Adrenal gland (tissue), 5 donors: ENCODE results near the gene STK17A.

Experiments
- POLR2A ChIP-seq, 2 donors: fragments of 450-650 bp; IDR thresholded peaks; one replicate each; pipeline ENCODE4 v1.6.1; 2017; ENCODE audit warnings: antibody characterized with exemption in 2 of 2, mild to moderate bottlenecking in 2 of 2, moderate library complexity in 1 of 2
- TF ChIP-seq, protein P1 (sequence below), 6 experiments: fragments of 450-650 bp in 4 of 6; fragments of 200-600 bp in 2 of 6; sonication (generic) in 1 of 6; IDR thresholded peaks; 1 replicate in 5 of 6; 2 replicates in 1 of 6; pipeline versions ENCODE4 v1.5.1 to v1.8.0; 2016 to 2021; ENCODE audit warnings: antibody characterized with exemption in 6 of 6, mild to moderate bottlenecking in 2 of 6, moderate library complexity in 1 of 6
- donor health status: DM: no; HTN: no; CAD: no.

DNA sequence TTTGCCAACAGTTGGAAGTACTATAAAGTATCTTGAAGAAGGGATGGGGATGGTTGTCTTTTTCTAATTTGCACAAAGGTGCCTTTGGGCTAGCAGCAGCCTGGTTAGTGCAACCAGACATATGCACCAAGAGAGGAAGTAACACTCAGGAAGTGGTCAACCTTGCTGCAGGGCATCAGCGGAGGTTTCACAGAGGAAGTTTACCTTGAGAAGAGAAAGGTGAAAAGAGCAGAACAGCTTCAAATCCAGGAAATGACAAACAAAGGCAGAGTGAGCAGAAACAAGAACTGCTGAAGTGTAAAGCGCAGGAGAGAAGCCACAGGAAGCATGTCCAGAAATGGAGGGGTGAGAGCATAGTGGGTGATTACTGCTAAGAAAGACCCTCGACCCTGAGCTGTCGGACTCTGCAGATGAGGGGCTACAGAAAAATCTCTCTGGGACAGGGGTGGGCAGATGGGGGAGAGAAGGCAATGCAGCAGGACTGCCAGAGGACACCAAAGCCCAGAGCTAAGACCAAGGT is 66.9 kb downstream of the STK17A start:
- no peak for TF ChIP-seq POLR2A (IDR thresholded peaks at IDR 0.05)
- TF ChIP-seq, protein P1, sequence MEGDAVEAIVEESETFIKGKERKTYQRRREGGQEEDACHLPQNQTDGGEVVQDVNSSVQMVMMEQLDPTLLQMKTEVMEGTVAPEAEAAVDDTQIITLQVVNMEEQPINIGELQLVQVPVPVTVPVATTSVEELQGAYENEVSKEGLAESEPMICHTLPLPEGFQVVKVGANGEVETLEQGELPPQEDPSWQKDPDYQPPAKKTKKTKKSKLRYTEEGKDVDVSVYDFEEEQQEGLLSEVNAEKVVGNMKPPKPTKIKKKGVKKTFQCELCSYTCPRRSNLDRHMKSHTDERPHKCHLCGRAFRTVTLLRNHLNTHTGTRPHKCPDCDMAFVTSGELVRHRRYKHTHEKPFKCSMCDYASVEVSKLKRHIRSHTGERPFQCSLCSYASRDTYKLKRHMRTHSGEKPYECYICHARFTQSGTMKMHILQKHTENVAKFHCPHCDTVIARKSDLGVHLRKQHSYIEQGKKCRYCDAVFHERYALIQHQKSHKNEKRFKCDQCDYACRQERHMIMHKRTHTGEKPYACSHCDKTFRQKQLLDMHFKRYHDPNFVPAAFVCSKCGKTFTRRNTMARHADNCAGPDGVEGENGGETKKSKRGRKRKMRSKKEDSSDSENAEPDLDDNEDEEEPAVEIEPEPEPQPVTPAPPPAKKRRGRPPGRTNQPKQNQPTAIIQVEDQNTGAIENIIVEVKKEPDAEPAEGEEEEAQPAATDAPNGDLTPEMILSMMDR (IDR thresholded peaks at IDR 0.05) = no peak
